Ovary (tissue), 3 donors: ENCODE results near the gene ROR2.

Experiments used
- EP300 ChIP-seq: sonication (generic); formaldehyde crosslinking; IDR thresholded peaks from one replicate; pipeline ENCODE4 v1.6.1; 2017; ENCODE audit warnings: antibody characterized with exemption
- TF ChIP-seq, protein P1 (sequence below), 3 donors: fragments of 450-650 bp in 2 of 3; fragments of 200-600 bp in 1 of 3; IDR thresholded peaks; one replicate each; pipeline versions ENCODE4 v1.5.1 to v1.8.0; 2016 to 2022; ENCODE audit warnings: antibody characterized with exemption in 3 of 3, mild to moderate bottlenecking in 1 of 3
- donor health status: DM: no; HTN: no; CAD: no.

DNA sequence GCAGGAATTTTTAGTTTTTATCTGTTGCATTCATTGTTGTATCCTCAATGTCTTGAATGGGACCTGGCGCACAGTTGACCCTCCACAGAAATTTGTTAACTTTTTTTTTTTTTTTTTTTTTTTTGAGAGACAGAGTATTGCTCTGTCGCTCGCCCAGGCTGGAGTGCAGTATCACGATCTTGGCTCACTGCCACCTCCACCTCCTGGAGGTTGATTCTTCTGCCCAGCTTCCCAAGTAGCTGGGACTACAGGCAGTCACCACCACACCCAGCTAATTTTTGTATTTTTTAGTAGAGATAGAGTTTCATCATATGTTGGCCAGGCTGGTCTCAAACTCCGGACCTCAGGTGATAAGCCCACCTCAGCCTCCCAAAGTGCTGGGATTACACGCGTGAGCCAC, 205.9 kb downstream of the ROR2 start:
- TF ChIP-seq, protein P1, sequence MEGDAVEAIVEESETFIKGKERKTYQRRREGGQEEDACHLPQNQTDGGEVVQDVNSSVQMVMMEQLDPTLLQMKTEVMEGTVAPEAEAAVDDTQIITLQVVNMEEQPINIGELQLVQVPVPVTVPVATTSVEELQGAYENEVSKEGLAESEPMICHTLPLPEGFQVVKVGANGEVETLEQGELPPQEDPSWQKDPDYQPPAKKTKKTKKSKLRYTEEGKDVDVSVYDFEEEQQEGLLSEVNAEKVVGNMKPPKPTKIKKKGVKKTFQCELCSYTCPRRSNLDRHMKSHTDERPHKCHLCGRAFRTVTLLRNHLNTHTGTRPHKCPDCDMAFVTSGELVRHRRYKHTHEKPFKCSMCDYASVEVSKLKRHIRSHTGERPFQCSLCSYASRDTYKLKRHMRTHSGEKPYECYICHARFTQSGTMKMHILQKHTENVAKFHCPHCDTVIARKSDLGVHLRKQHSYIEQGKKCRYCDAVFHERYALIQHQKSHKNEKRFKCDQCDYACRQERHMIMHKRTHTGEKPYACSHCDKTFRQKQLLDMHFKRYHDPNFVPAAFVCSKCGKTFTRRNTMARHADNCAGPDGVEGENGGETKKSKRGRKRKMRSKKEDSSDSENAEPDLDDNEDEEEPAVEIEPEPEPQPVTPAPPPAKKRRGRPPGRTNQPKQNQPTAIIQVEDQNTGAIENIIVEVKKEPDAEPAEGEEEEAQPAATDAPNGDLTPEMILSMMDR (IDR thresholded peaks at IDR 0.05) = no peak
- no peak for TF ChIP-seq EP300
